ENCODE results near the gene TPPP2.

The TPPP2 gene

DNA sequence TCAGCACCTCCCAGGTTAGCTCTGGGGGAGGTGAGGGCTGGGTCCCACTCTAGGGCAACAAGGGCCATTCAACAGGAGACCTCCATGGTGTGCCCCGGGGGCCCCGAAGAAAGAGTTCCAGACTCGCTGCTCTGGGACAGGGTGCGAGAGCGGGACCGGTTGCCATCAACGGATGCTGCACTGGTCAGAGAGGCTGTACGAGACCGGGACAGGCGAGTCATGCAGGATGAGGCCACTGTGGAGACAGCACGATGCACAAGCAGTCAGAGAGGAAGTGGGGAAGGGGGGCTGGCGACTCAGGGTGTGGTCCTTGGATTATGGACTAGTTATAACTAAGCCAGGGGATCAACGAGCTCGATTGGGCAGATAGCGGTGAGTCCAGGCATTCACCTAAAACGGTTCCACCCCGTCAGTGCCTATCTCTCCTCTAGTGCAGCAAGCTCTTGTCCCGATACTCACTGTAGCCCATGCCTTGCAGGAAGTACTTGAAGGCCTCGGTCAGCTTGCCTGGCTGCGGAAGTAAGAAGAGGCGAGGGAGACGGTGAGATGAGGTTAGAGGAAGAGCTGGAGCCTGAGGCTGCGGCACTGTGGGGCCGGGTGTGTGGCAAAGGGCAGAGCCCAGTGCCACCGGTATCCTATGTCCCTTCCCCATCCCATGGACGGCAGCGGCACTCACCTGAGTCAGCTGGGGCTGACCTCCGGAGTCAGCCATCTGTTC, 12.3 kb upstream of the TPPP2 start:
- no peak for DNase-seq

DNA sequence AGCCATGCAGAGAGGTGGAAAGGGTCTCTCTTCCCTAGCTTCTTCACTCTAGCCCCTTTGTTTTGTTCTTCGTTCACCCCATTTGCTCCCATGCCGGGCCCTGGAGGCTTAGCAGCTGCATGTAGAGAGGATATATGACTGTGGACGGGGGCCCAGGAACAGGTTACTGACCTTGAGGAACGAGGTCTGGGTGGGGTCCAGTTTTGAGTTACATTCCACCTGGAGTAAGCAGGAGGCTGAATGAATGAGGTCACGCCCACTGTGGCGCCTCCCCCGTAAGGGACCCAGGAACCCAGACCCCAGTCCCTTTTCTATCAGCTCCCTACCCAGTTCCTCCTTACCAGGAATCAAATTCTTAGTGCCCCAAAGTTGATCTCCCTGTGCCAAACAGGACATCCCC, 11.7 kb upstream of the TPPP2 start:
- DNase-seq: no peak

DNA sequence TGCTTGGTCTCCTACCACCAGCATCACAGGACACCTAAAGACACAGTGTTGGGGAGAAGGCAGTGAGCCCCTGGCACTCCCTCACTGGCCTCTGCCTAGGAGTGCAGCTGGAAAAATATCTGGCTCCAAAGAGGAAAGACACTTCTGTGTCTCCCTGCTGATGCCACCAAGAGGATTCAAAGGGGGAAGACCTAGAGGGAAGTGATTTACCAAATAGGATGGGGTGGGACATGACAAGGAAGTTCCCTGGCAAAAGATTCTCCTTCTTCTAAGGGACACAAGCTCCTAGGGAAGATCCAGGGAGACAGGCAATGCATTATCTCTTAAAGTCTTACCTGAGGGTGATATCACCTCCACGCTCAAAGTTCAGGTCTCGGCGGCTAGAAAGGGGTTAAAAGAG, 11.2 kb upstream of the TPPP2 start:
- DNase-seq: no peak

DNA sequence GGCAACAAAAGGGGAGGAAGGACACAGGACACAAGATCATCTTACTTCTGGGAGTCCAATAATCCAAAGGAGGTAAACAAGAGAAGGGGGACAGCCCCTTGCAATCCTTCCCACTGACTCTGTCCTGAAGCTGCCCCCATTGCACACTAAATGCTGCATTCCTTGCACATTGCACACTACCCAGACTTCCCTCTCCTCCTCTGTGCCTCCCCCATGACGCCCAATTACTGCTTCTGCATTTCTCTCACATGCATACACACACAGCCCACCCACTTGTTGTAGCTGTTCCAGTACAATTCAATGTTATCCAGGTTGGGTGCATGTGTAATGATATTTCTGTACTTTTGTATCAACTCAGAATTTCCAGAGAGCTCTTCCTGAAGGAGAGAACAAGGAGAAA, 10.7 kb upstream of the TPPP2 start:
- DNase-seq: no peak

- no peak for DNase-seq
Measured at GRCh38 chr14:21020977-21021545, 9.0 kb upstream of the TPPP2 start.

DNA sequence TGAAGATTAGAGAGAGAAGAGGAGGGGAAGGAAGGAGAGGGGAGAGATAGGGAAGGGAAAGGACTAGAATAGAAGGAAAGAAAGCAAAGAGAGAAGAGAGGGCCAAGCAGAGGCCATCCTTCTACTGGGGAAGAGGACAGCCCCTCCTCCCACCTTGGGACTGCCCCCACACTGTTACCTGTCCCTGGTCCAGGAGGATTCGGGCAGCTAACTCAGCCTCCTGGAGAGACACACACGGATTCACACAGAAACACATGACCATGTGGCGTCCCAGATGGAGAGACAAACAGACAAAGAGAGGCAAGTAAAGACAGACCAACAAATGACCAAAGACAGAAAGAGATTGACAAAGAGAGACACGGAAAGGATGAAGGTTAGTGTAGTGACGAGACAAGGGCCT, 7.3 kb upstream of the TPPP2 start:
- no peak for DNase-seq

- no peak for DNase-seq
Measured at GRCh38 chr14:21023174-21023573, 6.8 kb upstream of the TPPP2 start.

GRCh38 chr14:21023817-21024584, 6.0 kb upstream of the TPPP2 start:
- no peak for DNase-seq

DNA sequence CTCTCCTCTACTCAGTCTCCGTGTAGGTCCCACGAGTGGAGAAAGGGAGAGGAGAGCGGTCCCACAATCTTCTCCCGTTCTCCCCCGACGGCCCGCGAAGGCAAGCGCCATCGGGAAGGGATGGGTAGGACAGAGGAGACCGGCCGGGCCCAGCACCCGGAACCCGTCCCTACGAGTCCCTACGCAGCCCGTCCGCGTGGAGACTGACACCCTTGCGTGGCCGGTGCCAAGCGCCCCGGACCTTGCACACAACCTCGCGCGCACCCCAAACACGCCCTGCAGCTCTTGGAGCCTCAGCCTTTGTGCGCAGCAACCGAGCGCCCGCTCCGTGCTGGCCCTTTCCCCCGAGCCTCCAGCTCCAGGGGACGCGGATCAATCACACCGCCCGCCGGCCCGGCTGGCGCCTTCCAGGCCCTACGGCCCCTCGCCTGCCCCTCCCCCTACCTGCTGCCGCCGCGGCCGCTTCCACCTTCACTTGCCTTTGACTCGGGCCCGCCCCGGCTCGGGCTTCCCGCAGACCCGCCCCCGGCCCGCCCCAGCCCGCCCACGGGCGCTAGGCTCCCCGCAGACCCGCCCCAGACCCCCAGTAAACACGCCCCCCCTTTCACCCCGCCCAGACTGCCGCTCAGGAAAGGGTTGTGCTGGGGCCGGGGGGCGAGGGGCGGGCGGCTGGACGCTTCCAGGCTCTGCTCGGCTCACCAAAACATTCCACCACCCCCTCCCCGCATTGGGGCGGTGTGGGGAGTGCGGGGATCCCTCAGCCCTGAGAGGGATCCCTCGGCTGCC, 5.2 kb upstream of the TPPP2 start, which contains the start of gene NDRG2:
Gene NDRG2, minus strand, starts transcription at position 477 of the 786 bp plus-strand sequence. CDS start 1,746 bp downstream, outside the sequence.
- DNase-seq: peak; percentile 38

DNA sequence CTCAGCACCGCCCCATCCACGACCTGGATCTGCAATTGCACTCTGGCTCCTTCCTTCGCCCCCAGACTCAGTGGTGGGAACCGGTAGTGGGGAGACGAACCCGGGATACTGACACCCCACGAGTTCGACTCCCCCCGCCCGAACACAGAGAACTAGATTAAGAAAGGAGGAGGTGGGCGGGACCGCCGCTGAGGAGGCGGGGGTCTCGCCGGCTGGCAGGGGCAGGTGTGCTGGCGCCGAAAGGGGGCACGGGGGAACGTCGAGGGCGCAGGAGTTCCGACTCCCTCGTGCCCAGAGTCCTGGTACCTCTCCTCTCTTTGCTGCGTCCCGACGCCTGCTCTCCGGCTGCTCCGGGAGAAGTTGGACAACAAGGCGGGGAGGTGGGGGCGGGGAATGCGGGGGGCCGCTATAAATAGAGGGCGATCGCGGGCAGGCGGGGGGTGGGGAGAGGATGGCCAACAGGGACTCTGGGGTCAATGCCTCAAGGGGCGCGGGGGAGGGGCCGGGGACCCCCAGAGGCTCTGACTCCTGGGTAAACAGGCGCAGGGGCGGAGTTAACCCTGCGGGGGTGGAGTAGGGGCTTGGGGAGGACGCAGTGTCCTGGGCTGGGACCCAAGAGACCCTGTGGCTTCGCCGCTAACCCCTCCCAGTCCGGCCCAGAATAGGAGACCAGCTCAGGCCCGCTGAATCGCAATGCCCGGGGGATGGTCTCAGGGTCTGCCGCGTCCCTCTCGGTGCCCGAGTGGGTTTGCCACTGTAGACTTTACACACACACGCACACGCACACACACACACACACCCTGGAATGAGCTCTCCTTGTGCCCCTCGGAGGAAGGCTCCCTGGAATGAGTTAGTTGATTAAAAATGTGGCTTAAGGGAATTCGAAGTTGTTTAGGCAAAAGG, 4.4 kb upstream of the TPPP2 start:
- DNase-seq: no peak

- DNase-seq: no peak
Measured at GRCh38 chr14:21026274-21026987, 3.6 kb upstream of the TPPP2 start.

DNA sequence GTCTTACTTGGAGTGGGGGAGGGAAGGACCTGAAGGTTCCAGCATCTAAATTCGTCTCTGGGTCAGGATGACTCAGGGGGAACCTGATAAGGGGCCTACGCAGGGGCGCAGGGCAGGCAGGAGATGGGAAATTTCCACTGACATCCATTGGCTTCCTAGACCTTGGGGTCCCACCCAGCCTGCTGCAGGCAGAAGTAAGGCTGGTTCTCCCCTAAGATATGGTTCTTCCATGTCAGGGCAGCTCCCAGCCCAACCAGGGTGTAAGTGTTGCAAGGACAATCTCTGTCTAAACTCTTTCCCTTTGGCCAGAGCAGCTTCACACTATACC, 3.1 kb upstream of the TPPP2 start:
- no peak for DNase-seq

- no peak for DNase-seq
Measured at GRCh38 chr14:21030531-21030930, 514 bp downstream of the TPPP2 start.

- no peak for DNase-seq
Measured at GRCh38 chr14:21032326-21033132, 2.5 kb downstream of the TPPP2 start.

DNA sequence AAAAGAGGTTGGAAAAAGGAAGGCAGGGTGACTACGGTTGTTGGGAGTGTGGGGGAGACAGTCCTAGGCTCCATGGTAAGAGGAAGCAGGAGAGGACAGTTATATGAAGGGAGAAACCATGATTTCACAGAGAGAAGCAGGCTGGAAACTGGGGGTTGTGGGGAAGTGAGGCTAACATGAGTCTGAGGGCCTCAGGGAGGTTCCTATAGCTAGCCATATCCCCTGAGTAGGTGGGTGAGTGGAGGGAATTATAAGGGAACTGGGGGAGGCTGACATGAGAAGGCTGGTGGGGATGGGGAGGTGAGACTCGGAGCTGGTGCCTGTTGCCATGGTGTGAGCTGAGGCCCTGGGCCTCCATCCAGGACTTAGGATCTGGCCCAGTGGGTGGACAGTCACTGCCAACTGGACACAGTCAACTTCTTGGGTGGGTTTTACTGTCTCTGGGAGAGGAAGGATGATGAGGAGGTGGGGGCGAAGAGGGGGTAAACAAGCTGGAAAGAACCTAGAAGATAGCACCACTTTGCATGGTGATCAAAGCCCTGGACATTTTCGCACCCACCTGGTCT, 3.2 kb downstream of the TPPP2 start:
- no peak for DNase-seq

GRCh38 chr14:21034707-21035106, 4.7 kb downstream of the TPPP2 start, which contains the start of gene RNASE13:
RNASE13 (minus strand) TSS chr14:21034807; CDS start chr14:21034288, 519 bp downstream.
- DNase-seq: no peak

GRCh38 chr14:21036751-21037150, 6.7 kb downstream of the TPPP2 start:
- DNase-seq: no peak

DNA sequence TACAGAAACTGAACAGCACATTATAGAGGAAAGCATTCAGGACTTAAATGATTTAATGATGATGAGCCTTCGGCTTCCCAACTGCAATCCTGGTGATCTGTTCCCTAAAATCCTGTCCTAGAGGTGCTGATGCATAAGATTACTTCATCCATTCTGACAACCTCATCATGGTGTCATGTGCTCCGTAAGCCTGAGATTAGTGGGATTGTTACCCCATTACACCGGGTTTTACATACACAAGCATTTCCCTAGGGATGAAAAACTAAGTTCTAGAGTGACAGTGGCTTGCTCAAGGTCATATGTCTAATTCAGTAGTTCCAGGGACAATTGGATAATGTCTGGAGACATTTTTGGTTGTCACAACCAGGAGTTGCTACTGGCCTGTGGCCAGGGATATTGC, 7.1 kb downstream of the TPPP2 start:
- no peak for DNase-seq

- DNase-seq: peak; percentile 23
Measured at GRCh38 chr14:21038441-21039422, 8.7 kb downstream of the TPPP2 start.

All from EL (cell line).